Peyer's patch (tissue), 4 donors: ENCODE results near the gene GATA6.

Experiments used
- CTCF ChIP-seq, 6 experiments: fragments of 450-650 bp in 4 of 6; fragments of 200-600 bp in 2 of 6; sonication (generic) in 1 of 6; IDR thresholded peaks; one replicate each; pipeline ENCODE4 v1.5.1; 2017 to 2019; ENCODE audit warnings: antibody characterized with exemption in 6 of 6, mild to moderate bottlenecking in 3 of 6, moderate library complexity in 1 of 6
- POLR2A ChIP-seq, 2 donors: fragments of 450-650 bp; IDR thresholded peaks; one replicate each; pipeline ENCODE4 v1.5.1; 2017; ENCODE audit warnings: antibody characterized with exemption in 2 of 2, mild to moderate bottlenecking in 2 of 2, moderate library complexity in 2 of 2

GRCh38 chr18:22203536-22204213 lies 34.3 kb downstream of the GATA6 start:
- TF ChIP-seq CTCF (IDR thresholded peaks at IDR 0.05) (no peak), POLR2A (IDR thresholded peaks at IDR 0.05) (no peak)
